ENCODE data around the gene SMYD3. TPM values are rescaled to one million over a fixed set of nuclear protein-coding genes. Genes with fewer than 3 reads are reported as not detected.

SMYD3 gene
- total RNA-seq, 1 donor from 2014 or later, result 0.32 TPM

- H3K27me3 ChIP-seq, result no peaks in the 10 kb centered on the region
- H3K36me3 ChIP-seq, result no peaks in the 10 kb centered on the region
- H3K4me3 ChIP-seq, result no peak overlapping the region
- H3K27ac ChIP-seq, result no peak overlapping the region
- H3K4me1 ChIP-seq, result no peaks in the 10 kb centered on the region
- intact Hi-C loops (cut with DNase I), result no loop called here
- no peak for TF ChIP-seq CTCF (IDR thresholded peaks at IDR 0.05)
- no peaks in the 10 kb centered on the region for H3K9me3 ChIP-seq
- no peak for DNase-seq (ENCODE audit: low spot score in 2 of 2)
Observed at GRCh38 chr1:246425139-246425794, 81.8 kb downstream of the SMYD3 start.

GRCh38 chr1:246420300-246420699 lies 86.8 kb downstream of the SMYD3 start:
- Histone ChIP-seq H3K9me3 (peaks cover 0 to 6% of the 10 kb centered on the region in 2 donors), H3K4me1 (no peaks in the 10 kb centered on the region), H3K4me3 (no peak overlapping the region), H3K27me3 (no peaks in the 10 kb centered on the region), H3K27ac (no peak overlapping the region), H3K36me3 (no peaks in the 10 kb centered on the region)
- intact Hi-C loops (cut with DNase I), result no loop called here
- DNase-seq (ENCODE audit: low spot score in 2 of 2), result no peak
- no peak for TF ChIP-seq CTCF (IDR thresholded peaks at IDR 0.05)

- no peaks in the 10 kb centered on the region for H3K36me3 ChIP-seq
- no peak overlapping the region for H3K27ac ChIP-seq
- no peak for DNase-seq (ENCODE audit: low spot score in 2 of 2)
- no peak for TF ChIP-seq CTCF (IDR thresholded peaks at IDR 0.05)
- peaks cover 0 to 6% of the 10 kb centered on the region in 2 donors for H3K9me3 ChIP-seq
- intact Hi-C loops (cut with DNase I), result no loop called here
- H3K4me3 ChIP-seq, result no peak overlapping the region
- no peaks in the 10 kb centered on the region for H3K4me1 ChIP-seq
- no peaks in the 10 kb centered on the region for H3K27me3 ChIP-seq
Observed at GRCh38 chr1:246418565-246419312, 88.3 kb downstream of the SMYD3 start.

- no peaks in the 10 kb centered on the region for H3K36me3 ChIP-seq
- H3K9me3 ChIP-seq, result peaks cover 0 to 6% of the 10 kb centered on the region in 2 donors
- intact Hi-C loops (cut with DNase I), result no loop called here
- H3K4me3 ChIP-seq, result no peak overlapping the region
- H3K27me3 ChIP-seq, result no peaks in the 10 kb centered on the region
- TF ChIP-seq CTCF (IDR thresholded peaks at IDR 0.05), result no peak
- no peak for DNase-seq (ENCODE audit: low spot score in 2 of 2)
- H3K27ac ChIP-seq, result no peak overlapping the region
- no peaks in the 10 kb centered on the region for H3K4me1 ChIP-seq
Observed at GRCh38 chr1:246417813-246418564, 89.1 kb downstream of the SMYD3 start.

- no peak for TF ChIP-seq CTCF (IDR thresholded peaks at IDR 0.05)
- Histone ChIP-seq H3K27me3 (no peaks in the 10 kb centered on the region), H3K4me3 (no peak overlapping the region), H3K9me3 (peaks cover 0 to 6% of the 10 kb centered on the region in 2 donors), H3K4me1 (no peaks in the 10 kb centered on the region), H3K36me3 (no peaks in the 10 kb centered on the region), H3K27ac (no peak overlapping the region)
- no peak for DNase-seq (ENCODE audit: low spot score in 2 of 2)
- intact Hi-C loops (cut with DNase I), result no loop called here
Observed at GRCh38 chr1:246417152-246417812, 89.8 kb downstream of the SMYD3 start.
